Kidney glomerular epithelial cell (primary cell): ENCODE measurements around the gene FHIT.

Experiments
- DNase-seq: peaks from one replicate; lab custom pipeline; 2025; lab: John Stamatoyannopoulos, UW

Gene FHIT

GRCh38 chr3:61251174-61251972 lies at the start of gene FHIT:
Gene FHIT, minus strand, starts transcription at chr3:61251452.
- DNase-seq: peak; percentile 97

- no peak for DNase-seq
Measured at GRCh38 chr3:61300786-61301185, 49.5 kb upstream of the FHIT start.

GRCh38 chr3:61300006-61300380 lies 48.7 kb upstream of the FHIT start:
- DNase-seq: peak; percentile 21

- peak; percentile 79 for DNase-seq
Measured at GRCh38 chr3:61299343-61300005, 48.2 kb upstream of the FHIT start.

GRCh38 chr3:61297821-61298220 lies 46.6 kb upstream of the FHIT start:
- DNase-seq: no peak

- no peak for DNase-seq
Measured at GRCh38 chr3:61288446-61288845, 37.2 kb upstream of the FHIT start.

- DNase-seq: no peak
Measured at GRCh38 chr3:61283876-61284275, 32.6 kb upstream of the FHIT start.

GRCh38 chr3:61278713-61279112 lies 27.5 kb upstream of the FHIT start:
- no peak for DNase-seq

GRCh38 chr3:61277411-61277810 lies 26.2 kb upstream of the FHIT start:
- peak; percentile 22 for DNase-seq

GRCh38 chr3:61269435-61269834 lies 18.2 kb upstream of the FHIT start:
- no peak for DNase-seq

GRCh38 chr3:61268644-61269043 lies 17.4 kb upstream of the FHIT start:
- no peak for DNase-seq

- DNase-seq: no peak
Measured at GRCh38 chr3:61264281-61264680, 13.0 kb upstream of the FHIT start.

GRCh38 chr3:61257148-61257547 lies 5.9 kb upstream of the FHIT start:
- no peak for DNase-seq

- DNase-seq: no peak
Measured at GRCh38 chr3:61253756-61254155, 2.5 kb upstream of the FHIT start.

- no peak for DNase-seq
Measured at GRCh38 chr3:61252836-61253235, 1.6 kb upstream of the FHIT start.

GRCh38 chr3:61250784-61251173 lies 473 bp downstream of the FHIT start:
- no peak for DNase-seq

- no peak for DNase-seq
Measured at GRCh38 chr3:61248496-61248895, 2.8 kb downstream of the FHIT start.

- DNase-seq: no peak
Measured at GRCh38 chr3:61247191-61247590, 4.1 kb downstream of the FHIT start.

GRCh38 chr3:61239871-61240270 lies 11.4 kb downstream of the FHIT start:
- no peak for DNase-seq

- no peak for DNase-seq
Measured at GRCh38 chr3:61237858-61238257, 13.4 kb downstream of the FHIT start.

- no peak for DNase-seq
Measured at GRCh38 chr3:61236556-61236955, 14.7 kb downstream of the FHIT start.

GRCh38 chr3:61233746-61234145 lies 17.5 kb downstream of the FHIT start:
- DNase-seq: peak; percentile 87

- no peak for DNase-seq
Measured at GRCh38 chr3:61231693-61232092, 19.6 kb downstream of the FHIT start.

GRCh38 chr3:61227799-61228198 lies 23.5 kb downstream of the FHIT start:
- no peak for DNase-seq
